Globus pallidus (tissue), 1 donor: ENCODE data around the gene MICOS13.
"Not testable (repeated sequence)": the region's sequence is repeated elsewhere in the genome, so short reads cannot be mapped to it uniquely, and the experiment has no call there.

ENCODE experiments used
- DNase-seq: peaks from one replicate; pipeline ENCODE4 v3.0.0-alpha.2; 2015; ENCODE audit warnings: low spot score

MICOS13 gene

GRCh38 chr19:5700455-5701092 is 20.3 kb upstream of the MICOS13 start:
- no peak for DNase-seq

DNA sequence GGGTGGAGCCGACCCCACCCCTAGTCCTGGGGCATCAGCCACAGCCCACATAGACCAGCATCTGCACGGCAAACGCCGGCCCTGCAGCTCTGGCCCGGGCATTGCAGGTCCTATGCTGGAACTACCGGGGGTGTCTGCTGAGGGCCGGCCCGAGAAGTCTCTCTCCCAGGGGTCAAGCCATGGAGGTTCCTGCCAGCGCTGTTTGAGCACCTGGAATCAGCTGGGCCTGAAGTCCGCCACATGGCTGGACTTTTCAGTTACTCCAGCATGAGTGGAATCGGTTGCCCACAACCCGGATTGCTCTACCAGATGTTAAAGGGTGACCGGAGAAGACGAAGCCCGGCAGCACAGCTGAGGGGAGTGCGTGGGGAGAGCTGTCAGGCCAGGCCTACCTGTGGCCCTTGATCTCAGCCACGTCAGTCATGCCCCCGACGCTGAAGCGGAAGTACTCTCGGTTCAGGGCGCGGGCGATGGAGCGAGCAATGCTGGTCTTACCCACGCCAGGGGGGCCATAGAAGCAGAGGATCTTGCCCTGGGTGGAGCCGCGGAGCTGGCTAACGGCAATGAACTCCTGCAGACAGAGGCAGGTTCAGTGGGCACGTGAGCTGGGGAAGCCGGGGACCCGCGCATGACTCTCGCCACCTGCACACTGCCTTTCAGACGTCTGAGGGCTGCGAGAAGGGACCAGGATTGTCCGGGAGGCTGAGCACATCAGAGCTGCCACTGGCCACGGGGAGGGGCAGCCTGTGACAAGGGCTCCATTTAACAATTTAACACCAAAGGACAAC is 18.5 kb upstream of the MICOS13 start:
- no peak for DNase-seq

- no peak for DNase-seq
Observed at GRCh38 chr19:5697890-5698634, 17.7 kb upstream of the MICOS13 start.

DNA sequence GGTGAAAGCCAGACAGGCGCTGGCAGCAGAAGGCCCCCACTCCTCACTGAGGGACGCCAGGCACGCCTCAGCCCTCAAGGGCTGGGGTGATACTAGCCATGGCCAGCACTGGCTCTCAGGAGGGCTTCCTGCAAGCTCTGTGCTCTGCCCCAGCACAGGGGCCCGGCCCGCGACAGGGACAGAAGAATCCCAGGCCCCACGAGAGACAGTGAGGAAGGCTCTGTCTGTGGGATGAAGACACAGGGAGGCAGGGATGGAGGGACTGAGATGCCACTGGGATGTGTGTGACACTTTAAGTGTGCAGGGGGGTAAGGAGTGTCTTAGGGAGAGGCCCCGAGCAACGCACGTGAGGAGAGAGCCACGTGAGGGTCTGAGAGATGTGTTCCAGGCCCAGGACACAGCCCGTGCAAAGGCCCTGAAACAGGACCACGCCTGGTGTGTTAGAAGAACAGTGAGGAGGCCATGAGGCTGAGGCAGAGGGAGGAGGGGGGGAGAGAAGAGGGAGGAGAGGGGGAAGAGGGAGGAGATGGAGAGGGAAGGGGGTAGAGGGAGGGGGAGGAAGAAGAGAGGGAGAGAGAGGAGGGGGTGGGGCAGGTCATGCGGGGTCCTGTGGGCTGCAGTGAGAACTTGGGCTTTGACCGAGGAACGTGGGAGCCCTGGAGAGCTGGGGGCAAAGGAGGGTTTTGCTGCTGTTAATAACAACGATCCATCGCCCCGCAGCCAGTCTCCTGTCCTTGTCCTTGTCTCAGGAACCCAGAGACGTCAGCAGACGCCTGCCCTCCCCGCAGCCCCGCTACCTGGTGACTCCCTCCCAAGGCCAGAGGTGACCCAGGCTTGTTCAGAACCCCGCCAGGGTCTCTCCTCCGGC is 16.9 kb upstream of the MICOS13 start:
- DNase-seq = no peak

GRCh38 chr19:5696196-5697021 is 16.1 kb upstream of the MICOS13 start:
- no peak for DNase-seq

DNA sequence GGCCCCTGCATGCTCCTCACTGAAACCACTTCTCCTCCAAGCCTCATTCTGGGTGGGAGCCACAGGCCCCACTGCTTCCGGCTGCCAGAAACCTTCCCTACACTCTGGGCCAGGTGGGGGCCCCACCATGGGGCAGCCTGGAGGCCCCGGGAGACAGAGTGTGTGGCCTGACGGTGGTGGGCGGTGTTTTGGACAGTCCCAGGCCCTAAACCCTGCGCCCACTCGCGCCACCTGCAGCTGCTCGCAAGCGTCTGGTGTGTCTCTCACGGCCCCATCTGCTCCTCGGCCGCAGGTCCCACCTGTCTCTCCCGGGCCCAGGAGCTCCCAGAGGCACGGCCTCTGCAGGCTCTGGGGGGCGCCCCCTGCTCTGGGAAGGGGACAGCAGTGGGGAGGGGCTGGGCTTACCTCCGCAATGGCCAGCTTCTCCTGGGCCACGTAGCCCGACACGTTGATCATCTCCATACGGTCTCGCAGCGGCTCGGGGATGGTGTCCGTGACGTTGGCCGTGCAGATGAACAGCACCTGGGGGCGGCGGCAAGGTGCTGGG is 15.4 kb upstream of the MICOS13 start:
- no peak for DNase-seq

DNA sequence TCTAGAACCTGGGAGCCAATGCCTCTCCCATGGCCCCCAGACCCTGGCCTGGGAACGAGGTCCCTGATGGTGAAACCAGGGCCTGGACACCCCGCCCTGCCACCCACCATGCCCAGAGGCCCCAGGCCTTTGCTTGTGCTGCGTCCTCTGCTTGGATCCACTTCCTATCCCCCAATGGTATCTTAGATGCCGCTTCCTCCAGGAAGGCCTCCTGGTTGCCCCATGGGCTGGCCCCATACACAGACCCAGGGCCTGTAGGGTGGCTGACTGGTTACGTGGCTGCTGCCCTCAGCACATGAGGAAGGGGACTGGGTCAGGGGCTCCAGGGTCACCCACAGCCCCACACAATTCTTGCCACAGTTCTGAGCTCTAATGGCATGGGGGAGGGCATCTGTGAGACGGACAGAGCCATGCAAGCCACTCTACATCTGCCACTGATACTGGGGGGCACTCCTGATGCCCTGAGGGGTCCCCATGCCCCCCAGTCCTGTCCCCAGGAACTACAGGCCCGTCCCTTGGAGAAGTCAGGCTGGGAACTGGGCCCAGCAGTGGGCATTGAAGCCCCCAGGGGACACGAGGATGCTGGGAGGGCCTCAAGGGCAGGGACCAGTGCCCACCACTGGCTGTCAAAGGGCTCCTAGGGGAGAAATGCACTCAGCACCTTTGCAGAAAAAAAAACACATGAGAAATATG is 14.8 kb upstream of the MICOS13 start:
- DNase-seq = no peak

DNA sequence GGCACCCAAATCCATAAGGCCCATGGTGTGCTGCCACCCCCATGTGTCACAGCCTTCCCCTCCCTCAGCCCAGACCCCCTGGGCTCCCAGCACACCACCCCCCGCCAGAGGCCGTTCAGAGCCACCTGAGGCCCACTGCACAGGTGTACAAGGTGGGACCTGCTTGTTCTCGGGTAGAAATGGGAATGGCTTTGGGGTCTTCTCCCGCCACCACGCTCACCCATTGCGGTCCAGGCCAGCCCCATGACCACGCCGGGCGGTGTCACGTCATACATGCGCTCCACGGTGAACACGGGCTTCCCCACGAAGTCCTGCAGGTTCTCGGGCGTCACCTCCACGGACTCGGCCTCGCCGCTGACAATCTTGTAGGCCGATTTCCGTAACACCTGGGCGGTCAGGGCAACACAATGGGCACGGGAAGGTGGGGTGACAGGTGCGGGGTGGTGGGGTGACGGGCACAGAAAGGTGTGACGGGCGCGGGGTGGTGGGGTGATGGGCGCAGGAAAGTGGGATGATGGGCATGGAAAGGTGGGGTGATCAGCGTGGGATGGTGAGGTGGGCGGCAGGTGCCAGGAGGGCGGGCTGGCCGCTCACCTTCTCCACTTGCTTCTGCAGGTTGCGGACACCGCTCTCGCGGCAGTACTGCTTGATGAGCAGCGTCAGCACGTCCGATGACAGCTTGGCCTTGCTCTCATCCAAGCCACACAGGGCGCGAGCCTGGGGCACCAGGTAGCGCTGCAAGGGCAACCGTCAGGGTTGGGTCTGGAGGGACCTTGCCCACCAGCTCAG is 14.0 kb upstream of the MICOS13 start:
- no peak for DNase-seq

GRCh38 chr19:5693195-5694166 is 13.2 kb upstream of the MICOS13 start:
- no peak for DNase-seq

DNA sequence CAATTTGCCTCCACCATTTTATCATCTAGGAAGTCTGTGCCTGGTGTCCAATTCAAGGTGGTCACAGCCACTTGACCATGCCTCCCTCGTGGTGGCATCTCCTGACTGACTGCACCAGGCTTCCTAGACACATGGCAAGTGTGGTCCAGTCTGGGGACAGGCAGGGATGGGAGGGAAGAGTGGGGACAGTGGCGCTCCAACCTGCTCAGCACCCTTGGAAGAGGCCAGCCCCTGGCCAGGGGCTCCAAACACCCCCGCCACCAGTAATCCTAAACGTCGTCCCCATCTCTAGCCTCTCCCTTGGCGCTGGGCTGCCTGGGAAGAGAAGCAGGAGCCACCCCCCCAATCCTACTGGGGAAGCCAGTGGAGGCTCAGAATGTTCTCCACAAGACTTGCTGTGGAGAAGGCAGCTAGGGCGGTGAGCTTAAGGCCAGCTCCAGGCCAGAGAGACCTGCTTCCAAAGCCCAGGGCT is 12.4 kb upstream of the MICOS13 start:
- DNase-seq = no peak

GRCh38 chr19:5691822-5692722 is 11.8 kb upstream of the MICOS13 start:
- DNase-seq = no peak

- no peak for DNase-seq
Observed at GRCh38 chr19:5690955-5691821, 10.9 kb upstream of the MICOS13 start.

DNA sequence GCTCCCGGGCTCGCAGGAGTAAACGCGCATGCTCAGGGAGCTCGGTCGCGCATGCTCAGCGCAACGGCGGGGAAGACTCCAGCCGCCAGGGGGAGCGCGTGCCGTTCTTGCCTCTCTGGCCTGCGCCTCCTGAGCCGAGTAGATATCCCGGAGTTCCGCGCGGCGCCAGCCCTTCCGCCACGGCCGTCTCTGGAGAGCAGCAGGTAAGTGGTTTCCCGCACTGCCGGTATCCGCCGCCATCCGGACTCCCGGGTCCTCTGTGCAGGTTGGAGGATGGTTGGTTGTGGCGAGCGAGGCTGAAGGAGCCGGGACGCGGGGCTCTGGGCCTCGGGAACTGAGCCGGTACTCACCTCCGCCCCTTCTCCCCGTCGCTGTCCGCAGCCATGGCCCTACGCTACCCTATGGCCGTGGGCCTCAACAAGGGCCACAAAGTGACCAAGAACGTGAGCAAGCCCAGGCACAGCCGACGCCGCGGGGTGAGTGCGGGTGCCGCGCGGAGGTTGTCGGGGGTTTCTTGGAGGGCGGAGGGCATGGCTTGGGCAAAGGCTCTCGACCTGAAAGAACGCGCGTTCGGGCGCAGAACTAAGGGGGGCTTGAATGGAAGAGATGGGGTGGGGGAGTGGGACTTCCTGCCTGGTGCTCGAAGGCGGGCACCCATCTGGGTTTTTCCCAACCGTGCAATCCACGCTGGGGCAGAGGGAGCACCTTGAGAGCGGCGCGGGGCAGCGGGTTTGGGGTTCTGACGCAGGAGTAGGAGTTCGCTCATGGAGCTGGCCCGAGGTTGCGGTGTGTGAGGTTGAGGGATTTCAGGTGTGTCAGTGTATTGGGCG is 10.0 kb upstream of the MICOS13 start, which contains the start of gene RPL36:
Gene RPL36, plus strand, starts transcription at position 171 of the 830 bp plus-strand sequence. Its CDS starts 213 bp downstream, at position 384.
- peak; percentile 94 for DNase-seq

- DNase-seq = not testable (repeated sequence)
Observed at GRCh38 chr19:5688262-5688881, 8.1 kb upstream of the MICOS13 start.
